Stimulated activated CD4-positive, alpha-beta T cell treated with anti-CD3 and anti-CD28 coated beads, Interleukin-1b, Interleukin-23, amount 100 ng/mL, for 24 hours (primary cell): ENCODE measurements around the gene C1QL2.

Experiments used
- DNase-seq, 4 experiments: peaks; one replicate each; pipeline ENCODE4 v3.0.0-alpha.2; 2020; ENCODE audit warnings: low read depth in 4 of 4, low spot score in 1 of 4

C1QL2 gene

DNA sequence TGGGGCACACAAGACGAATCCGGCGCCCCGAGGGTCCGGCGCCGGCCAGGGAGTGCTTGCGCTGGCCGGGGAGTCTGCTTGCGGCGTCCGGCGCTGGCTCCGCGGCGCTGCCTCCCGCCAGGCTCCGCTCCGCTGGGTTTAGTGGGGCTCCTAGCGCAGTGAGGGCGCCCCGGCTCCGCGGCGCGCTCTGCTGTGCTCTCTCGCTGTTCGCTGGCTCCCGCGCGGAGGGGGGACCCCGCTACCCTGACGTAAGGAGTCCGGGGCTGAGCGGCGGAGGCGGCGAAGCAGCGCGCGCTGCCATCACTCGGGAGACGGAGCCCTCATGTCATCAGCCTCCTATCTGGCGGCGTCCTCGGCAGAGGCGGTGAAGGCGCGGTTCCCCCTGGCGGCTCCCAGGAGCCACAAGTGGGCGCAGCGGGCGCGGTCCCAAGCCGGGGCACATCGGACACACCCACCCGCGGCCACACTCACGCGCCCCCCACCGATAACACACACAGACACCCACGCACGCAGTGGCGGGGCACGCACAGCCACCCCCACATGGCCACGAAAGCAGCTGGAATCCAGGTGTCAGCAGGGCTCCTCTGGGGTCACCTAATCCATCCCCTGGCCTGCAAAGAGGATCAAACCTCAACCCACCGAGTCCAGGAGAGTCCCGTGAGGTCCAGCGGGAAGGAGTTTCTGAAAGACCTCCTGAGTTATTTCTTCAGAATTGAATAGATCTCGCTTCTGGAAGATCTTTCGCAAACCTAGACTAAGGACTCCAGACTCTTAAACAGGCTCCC is at the start of gene C1QL2:
Gene C1QL2, minus strand, starts transcription at position 189 of the 785 bp plus-strand sequence. CDS start 482 bp downstream, outside the sequence.
- no peak for DNase-seq

DNA sequence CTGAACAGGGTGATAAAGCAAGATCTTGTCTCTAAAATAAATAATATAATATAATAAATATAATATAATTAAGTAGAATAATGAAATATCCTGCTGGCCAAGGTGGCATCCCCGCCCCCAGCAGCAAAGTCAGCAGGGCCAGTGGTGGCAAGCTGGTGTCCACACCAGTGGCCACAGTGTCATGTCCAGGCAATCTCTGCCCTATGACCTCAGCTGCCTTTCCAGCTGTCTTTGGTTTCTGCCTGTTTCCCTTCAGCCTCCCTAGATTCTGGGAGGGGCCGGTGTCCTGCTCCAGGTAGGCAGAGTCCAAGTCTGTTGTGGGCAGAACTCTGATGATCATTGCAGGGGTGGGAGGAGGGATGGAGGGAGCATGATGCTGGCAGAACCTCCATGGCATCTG is 48.9 kb upstream of the C1QL2 start:
- no peak for DNase-seq

DNA sequence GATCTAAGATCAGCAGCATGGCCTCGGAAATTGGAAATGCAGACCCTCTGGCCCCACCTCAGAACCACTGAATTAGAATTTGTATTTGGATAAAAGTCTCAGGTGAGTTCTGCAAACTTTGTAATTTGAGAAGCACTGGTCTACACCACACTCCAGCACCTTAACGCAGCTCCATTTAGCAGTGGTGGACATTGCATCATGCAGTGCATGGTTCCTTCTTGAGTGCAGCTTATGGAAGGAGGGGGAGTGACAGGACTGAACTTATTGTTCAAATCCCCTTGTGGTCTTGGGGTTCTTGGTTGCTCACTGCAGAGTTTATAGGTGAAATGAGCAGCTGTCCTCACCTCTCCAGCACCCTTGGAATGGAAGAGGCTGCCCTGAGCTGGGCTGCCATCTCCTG is 47.6 kb upstream of the C1QL2 start:
- no peak for DNase-seq

DNA sequence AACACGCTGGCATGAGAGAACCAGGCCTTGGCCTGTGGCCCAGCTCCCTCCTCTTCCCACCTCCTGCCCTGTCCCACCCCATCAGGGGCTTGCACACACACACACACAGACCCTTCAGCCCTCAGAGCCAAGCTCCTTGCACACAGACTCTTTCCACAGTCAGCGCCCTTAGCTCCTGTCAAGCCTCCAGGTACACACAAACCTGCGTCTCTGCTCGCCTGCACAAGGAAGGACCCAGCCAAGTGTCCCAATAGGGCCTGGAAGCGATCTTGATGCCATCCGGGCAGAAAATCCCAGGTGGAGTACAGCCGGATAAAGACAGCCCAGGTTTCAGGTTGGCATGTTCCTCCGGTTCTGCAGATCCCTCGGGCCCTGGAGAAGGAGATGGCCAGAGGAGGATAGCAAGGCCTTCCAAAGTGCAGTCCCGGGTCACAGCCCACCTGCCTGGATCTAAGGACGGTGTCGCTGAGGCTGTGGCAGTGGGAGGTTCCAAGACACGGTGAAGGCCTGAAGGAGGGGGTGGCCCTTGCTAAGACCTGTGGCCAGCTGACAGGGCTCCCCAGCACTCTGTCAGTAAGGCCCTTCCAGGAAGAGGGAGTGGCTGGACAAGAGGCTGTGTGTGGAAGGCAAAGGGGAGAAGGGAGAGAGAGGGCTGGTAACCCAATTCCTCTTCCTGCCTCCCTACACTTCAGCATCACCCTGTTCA is 46.6 kb upstream of the C1QL2 start:
- DNase-seq: no peak

DNA sequence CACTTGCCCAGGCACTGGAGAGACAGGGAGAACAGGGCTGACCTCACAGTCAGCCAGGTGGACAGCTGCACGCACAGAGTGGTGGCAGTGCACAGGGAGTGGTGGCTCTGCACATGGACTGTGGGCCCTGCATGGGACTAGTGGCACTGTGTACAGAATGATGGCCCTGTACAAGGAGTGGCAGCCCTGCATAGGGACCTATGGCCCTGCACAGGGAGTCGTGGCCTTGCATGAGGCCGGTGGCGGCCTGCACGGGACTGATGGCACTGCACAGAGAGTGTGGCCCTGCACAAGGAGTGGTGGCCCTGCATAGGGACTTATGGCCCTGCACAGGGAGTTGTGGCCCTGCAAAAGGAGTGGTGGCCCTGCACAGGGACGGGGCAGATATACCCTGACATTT is 46.0 kb upstream of the C1QL2 start:
- no peak for DNase-seq

DNA sequence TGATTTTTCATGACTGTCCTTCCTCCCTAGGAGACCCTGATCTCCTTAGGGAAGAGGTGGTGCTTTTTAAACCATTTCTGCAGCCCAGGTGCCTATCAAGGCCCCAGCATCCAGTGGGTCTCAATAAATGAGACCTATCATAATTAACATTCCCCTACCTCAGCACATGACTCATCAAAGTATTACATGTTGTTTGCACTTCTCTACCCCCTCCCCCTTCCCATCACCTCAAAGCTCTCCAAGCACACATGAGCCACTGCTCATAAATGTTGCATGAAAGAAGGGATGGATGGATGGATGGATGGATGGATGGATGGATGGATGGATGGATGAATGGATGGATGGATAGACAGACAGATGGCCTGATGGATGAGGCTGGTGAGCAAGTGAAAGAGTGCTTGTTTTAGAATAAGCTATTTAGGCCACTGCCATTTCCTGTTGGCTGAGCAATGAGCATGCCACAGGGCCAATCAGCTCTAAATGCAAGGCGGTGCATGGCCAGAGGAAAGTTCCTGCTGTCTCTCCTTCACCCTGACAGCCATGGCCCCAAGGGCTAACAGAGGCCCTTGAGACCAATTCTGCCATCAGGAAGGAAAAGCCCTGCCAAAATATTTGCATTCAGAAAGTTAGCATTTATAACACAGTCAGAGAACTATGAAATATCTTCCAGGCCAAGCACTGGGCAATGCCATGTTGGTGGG is 44.2 kb upstream of the C1QL2 start:
- no peak for DNase-seq

DNA sequence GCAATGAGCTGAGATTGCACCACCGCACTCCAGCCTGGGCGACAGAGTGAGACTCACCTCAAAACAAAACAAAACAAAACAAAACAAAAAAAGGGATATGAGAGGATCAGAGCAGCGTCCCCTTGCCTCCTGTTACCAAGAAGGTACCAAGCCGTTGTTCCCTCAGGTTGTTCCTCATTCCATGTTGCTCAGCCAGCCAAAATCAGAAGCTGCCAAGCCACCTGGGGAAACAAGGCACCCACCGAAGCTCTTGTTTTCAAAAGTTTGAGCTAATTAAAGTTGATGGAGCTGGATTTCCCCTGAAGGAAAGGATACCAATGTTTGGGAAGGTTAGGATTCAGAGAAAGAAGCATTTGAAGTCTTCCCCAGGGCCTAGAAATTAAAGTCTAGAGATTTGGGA is 43.3 kb upstream of the C1QL2 start:
- DNase-seq: no peak

DNA sequence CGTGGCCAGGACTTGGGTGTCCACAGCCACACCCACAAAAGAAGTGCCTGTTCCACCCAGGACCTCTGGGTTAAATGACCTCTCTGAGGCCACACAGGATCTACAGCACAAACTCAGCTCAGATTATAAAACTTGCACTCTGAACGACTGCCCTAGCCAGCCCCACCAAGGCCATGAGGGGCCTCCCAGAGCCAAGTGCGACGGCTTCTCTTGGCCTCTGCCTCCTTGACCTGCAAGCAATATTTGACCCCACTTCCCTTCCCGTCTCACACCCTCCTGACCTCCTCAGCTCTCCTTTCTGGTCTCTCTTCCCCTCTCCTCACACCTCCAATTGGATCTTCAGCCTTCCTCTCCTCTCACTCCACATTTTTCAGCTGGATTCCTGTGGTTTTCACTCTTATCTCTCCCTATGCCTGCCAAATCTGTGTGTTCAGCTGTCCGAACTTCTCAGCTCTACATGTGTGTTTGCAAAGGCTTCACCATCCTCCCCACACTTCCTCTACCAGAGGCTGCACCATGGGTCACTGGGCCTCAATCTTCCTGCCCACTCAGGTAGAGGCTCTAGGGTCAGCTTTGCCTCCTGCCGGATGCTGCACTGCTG is 39.8 kb upstream of the C1QL2 start:
- DNase-seq: no peak

DNA sequence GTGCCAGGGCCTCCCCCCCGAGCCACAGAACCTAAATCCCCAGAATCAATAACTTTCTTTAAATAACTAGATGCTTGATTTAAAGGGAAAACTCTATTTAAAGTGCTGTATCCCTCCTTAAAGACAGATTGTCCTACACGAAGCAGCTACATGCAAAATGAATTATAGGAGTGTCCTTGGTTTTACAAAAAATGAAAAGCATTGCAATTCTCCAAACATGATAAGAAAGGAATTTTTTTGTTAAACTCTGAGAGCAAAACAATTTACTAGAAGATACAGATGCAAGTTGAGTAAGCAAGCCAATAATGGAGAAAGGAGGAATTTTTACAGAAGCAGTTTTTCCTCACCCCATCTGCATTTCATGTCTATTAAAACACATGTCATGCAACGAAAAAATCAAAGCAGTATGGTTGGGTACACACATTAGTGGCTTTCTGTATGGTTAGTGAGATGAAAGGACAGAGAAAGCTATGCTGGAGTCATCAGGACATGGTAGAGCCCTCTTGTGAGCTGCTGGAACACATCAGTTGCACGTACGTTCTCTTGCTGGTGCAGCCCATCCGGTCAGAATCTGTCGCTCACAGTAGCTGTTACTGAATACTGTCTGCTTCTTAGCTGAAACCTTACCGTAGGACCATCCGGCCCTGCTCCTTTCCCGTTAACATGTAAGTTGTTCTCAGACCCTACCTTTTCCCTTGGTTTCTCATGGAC is 39.1 kb upstream of the C1QL2 start:
- DNase-seq: no peak

DNA sequence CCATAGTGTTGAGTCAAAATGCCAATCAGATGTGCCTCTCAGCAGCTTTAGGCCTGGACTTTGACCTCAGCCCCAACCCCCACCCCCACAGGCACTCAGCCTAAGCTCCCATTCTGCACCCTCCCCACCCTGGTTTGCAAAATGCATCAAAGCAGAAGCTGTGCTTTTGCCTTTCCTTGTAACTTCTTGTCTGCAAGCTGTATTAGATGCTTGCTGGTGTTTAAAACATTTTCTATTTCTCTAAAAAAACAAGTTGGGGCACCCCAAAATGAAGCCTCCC is 38.5 kb upstream of the C1QL2 start:
- no peak for DNase-seq

DNA sequence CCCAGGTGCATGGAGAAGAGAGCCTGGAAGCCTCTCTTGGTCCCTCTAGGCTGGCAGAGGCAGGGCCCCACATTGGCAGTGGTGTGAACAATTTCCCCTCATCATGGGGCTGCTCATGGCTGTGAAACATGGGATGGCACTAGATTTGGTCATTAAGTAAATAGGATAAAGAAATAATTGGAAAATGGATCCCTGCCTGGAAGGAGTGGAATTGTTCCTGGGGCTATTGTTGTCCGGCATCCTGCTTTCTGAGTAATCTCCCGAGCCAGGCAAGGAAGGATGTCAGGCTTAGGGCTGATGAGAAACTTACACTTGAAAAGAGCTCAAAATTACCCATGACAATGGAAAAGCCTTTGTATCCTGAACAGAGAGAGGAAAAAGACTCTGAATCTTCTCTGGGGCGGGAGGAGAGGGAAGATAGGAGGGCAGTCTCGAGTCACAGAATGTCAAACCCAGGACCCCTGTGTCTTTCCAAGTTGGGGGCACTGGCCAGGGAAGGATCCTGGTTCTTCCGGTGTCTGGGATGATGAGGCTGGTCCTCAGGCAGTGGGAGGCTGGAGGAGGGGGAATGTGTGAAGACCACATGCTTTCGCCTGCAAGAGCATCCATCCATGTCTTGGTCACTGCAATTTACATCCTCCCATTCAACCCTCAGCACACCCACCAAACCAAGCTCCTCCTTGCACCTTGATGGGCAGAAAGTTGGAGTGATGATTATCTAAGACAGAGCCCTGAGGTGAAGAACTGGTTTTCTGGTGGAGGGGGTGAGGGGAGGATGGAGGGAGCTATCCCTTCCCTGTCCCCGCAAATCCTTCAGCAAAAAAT is 38.0 kb upstream of the C1QL2 start:
- DNase-seq: no peak

DNA sequence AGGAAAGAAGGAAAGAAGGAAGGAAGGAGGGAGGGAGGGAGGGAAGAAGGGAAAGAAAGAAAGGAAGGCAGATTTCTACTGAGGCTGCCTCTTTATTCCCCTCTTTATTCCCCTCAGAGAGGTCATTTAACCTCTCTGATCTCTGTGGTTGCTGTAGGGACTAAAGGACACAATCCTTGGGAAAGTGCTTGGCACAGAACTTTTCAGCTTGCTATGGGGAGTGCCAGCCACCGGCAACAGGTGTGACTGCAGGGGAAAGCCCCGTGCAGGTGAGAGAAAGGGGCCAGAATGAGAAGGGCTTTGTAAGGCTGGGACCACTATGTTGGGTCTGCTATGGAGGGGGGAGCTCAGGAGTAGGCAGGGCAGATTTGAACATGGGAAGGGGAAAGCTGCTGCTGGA is 37.3 kb upstream of the C1QL2 start:
- no peak for DNase-seq

DNA sequence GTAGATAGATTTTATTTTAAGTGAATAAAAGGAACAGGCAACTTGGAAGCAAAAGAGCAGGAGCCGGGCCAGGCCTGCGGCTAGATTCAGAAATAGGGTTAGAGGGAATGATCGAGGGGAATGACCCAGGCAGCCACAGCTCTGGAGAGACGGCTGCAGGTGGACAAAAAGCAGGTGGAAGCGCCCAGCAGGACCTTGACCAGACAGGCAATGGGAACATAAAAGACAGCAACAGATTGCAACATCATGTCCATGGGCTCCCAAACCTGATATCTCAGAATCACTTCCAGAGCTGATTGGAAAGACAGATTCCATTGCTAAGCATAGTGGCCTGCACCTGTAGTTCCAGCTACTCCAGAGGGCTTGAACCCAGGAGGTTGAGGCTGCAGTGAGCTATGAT is 36.5 kb upstream of the C1QL2 start:
- no peak for DNase-seq

DNA sequence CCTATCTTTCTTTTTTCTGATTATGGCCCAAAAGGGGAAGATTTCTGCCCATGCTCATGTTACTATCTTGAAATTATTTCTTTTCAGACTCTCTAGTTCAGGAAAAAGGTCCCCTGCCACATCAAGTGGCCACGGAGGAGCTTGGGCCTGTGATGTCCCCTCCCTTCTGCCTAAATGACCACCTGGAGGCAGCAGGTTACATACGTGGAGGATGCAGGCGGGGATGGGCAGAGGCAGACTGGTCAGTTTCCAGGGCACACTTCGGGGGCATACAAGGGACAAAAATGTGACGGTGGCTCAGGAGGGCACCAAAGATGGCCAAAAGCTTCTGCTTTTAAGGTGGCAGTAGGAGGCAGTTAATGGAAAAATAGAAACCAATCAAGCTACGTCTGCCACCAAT is 34.3 kb upstream of the C1QL2 start:
- DNase-seq: no peak

DNA sequence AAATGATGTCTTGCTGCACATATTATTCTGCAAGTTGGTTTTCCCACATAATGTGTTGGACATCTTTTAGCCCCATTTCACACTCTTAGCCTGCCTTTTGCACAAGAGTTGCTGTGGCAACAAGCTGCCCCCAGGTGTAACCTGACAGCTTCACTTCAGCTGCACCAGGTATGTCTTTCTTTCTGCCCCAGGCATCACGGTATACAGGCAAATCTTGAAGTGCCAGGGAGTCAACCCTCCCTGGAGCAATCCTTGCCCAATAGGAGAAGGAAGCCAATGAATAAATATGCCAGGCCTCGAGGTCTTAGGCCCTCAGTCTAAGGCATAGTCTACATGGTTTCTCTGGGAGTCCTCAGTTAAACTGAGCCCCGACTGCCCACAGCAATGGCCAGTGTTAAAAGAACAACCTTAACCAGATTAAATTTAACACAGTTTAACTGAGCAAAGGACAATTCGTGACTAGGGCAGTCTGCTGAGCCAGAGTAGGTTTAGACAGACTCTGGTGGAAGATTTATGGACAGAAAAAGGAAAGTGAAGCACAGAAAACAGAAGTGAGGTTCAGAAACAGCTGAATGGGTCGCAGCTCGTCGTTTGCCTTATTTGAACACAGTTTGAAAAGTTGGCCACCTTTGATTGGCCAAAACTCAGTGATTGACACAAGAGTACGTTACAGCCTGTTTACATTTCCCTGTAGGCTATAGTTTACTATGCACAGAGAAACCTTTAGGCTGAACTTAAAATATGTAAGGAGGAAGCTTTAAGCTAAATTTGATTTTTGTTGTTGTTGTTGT is 32.0 kb upstream of the C1QL2 start:
- DNase-seq: no peak

DNA sequence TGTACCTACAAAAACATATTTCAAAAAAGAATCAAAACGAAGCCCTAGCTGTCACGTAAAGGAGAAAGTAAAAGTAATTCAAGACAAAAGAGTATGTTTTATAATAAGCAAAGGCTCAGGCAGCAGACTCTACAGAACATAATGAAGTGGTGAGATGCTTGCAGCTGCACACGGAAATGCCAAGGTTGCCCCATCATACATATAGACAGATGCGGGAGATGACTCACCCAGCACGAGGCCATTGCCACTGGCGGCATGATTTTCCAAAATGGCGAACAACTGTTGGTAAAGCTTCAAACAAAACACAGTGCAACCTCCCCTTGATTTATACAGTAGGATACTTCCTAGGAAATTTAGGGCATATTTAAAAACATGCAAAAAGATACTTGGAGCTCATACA is 26.0 kb upstream of the C1QL2 start:
- DNase-seq: no peak

DNA sequence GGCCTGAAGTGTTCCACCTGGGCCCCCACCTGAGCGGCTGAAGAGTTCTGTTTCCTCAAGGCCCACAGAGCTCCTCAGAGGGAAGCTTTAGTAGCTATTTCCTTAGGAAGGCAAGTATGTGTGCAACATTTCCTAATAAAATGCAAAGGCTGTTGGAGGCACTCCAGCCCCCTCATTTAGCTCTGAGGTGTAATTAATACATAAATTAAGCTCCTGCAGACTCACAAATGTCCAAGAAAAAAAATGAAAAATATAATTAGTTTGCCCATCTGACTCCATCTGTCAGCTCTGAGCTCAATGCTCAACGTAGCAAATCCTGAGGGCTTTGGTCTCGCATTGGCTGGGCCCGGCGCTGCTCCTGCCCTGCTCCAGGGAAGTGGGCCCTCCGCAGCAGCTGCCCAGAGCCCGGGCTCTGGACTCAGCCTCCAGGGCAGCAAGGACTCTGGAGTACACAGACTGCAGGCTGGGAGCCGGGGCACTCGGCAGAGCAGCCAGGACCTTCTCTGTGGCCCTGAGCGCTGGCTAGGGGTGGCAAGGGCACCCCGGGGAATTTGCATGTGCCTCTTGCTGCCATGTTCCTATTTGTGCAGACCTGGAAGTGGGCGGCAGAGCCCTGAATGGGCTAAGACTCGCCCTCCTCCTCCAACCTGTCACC is 23.4 kb upstream of the C1QL2 start:
- DNase-seq: no peak

DNA sequence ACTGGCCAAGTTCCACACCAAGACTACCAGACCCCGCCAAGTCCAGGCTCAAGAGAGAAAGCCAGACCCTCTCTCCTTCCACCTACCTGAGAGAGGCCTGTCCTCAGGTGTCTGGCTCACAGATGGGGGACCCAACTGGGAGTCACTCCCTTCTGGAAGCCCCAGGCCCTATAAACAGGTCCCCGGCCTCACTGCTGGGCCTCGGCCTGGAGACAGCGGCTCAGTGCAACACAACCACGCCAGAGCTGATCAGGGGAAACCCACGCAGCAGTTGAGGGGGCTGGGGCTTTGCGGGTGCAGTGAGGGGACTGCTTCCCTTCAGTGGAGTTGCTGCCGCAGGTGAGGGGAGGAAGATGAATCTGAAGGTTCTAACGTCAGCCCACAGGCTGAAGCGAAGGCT is 22.8 kb upstream of the C1QL2 start:
- no peak for DNase-seq

DNA sequence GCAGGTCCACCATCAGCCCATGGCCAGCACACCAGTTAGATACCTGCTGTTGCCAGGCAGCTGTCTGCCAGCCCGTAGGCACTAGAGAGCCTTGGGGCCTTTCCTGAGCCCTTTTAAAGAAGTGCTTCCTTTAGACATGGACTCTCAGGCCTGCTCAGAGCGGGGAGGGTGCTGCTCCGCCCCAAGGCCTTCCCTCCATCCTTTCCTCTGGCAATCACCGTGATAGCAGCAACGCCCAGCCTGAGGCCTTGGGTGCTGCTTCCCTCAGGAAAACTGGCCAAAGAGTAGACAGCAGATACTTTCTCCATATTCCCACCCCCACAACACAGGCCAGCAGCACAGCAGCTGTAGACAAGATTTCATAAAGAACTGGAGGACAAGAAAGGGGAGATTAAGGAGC is 22.3 kb upstream of the C1QL2 start:
- no peak for DNase-seq
